Gastroesophageal sphincter (tissue), 4 donors: ENCODE measurements around the gene MAN2B2. TPM values are rescaled to one million over a fixed set of nuclear protein-coding genes. Genes with fewer than 3 reads are reported as not detected.

Experiments
- ATAC-seq: fragments of 150-250 bp; one replicate; pipeline ENCODE4 v1.9.1; 2016; ENCODE audit warnings: mild to moderate bottlenecking, moderate library complexity
- H3K27ac ChIP-seq, 4 donors: fragments of 200-600 bp; sonication (generic) in 3 of 4; 1 replicate in 3 of 4; 2 replicates in 1 of 4; pipeline ENCODE4 v1.5.1; 2016 to 2019
- H3K27me3 ChIP-seq: fragments of 200-600 bp; sonication (generic); one replicate; pipeline ENCODE4 v1.5.1; 2019
- H3K36me3 ChIP-seq, 2 donors: fragments of 200-600 bp; sonication (generic); one replicate each; pipeline ENCODE4 v1.5.1; 2019; ENCODE audit warnings: control low read depth in 1 of 2
- H3K4me1 ChIP-seq, 3 donors: fragments of 200-600 bp; sonication (generic); 1 replicate in 2 of 3; 2 replicates in 1 of 3; pipeline ENCODE4 v1.5.1; 2016 to 2019; ENCODE audit warnings: control low read depth in 2 of 3
- H3K4me3 ChIP-seq, 2 donors: fragments of 200-600 bp; sonication (generic); one replicate each; pipeline ENCODE4 v1.5.1; 2019; ENCODE audit warnings: mild to moderate bottlenecking in 1 of 2, moderate library complexity in 1 of 2
- H3K9me3 ChIP-seq, 3 donors: fragments of 200-600 bp; sonication (generic); one replicate each; pipeline ENCODE4 v1.5.1; 2017 to 2019; ENCODE audit warnings: control low read depth in 2 of 3
- CTCF ChIP-seq, 4 experiments: fragments of 200-600 bp in 2 of 4; fragments of 450-650 bp in 2 of 4; sonication (generic) in 1 of 4; IDR thresholded peaks; one replicate each; pipeline ENCODE4 v1.5.1; 2017 to 2019; ENCODE audit warnings: antibody characterized with exemption in 4 of 4, mild to moderate bottlenecking in 2 of 4, moderate library complexity in 2 of 4
- EP300 ChIP-seq: sonication (generic); formaldehyde crosslinking; IDR thresholded peaks from one replicate; pipeline ENCODE4 v1.6.1; 2017; ENCODE audit warnings: antibody characterized with exemption, mild to moderate bottlenecking
- POLR2A ChIP-seq, 2 donors: fragments of 450-650 bp; IDR thresholded peaks; one replicate each; pipeline ENCODE4 v1.6.1; 2017; ENCODE audit warnings: antibody characterized with exemption in 2 of 2, mild to moderate bottlenecking in 2 of 2, moderate library complexity in 1 of 2
- POLR2AphosphoS5 ChIP-seq: sonication (generic); formaldehyde crosslinking; IDR thresholded peaks from one replicate; pipeline ENCODE4 v1.6.1; 2017; ENCODE audit warnings: antibody characterized with exemption
- WGBS, 2 donors: methylation state at CpG; one replicate each; pipeline ENCODE4 v1.1.5; 2018; ENCODE audit warnings: low coverage in 1 of 2; 5-methylcytosine and 5-hydroxymethylcytosine counted together
- total RNA-seq, 4 donors: library from RNA; depleted of rRNA; stranded (reverse); fragments of >200 nt; gene quantifications; one replicate each; pipeline ENCODE4 v1.1.0, GENCODE V29; 2016

MAN2B2 gene
- total RNA-seq, 4 donors from 2014 or later = 20.3 to 39.3 (median 34.3) TPM

DNA sequence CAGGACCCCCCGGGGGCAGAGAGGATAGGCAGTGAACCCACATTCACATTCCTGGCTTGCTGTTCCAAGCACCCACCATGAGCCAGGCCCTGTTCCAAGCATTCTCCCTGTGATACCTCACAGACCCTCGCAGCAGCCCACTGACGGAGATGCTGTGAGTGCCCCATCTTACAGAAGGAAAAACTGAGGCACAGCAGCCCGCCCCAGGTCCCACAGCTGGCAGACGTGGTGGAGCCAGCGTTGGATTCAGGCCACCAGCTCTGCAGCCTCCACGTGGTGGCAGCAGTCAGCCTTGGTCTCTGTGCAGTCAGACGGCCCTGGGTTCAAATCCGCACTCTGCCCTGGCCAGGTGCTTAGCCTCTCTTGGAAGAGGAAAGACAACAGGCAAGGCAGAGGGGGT, 16.8 kb downstream of the MAN2B2 start:
- H3K4me1 ChIP-seq = no peaks in the 10 kb centered on the region
- no peaks in the 10 kb centered on the region for H3K27me3 ChIP-seq
- no peak overlapping the region for H3K4me3 ChIP-seq
- no peak overlapping the region for H3K27ac ChIP-seq
- no peak for ATAC-seq
- H3K9me3 ChIP-seq = no peaks in the 10 kb centered on the region
- TF ChIP-seq EP300 (no peak), CTCF (IDR thresholded peaks at IDR 0.05) (no peak), POLR2A (IDR thresholded peaks at IDR 0.05) (no peak), POLR2AphosphoS5 (no peak)
- H3K36me3 ChIP-seq = peaks cover 0 to 95% of the 10 kb centered on the region in 2 donors
- 100% methylated on average over 1 of the region's 9 CpGs; no CpG with 5 or more reads in 1 of the 2 donors for WGBS, 2 donors

- TF ChIP-seq EP300 = no peak
- TF ChIP-seq CTCF (IDR thresholded peaks at IDR 0.05) = no peak
- TF ChIP-seq POLR2AphosphoS5 = no peak
- no peak for TF ChIP-seq POLR2A (IDR thresholded peaks at IDR 0.05)
- H3K4me1 ChIP-seq = no peaks in the 10 kb centered on the region
- peaks cover 0 to 95% of the 10 kb centered on the region in 2 donors for H3K36me3 ChIP-seq
- 80 to 95% methylated on average over 1 to 4 of the region's 16 CpGs for WGBS, 2 donors
- H3K9me3 ChIP-seq = no peaks in the 10 kb centered on the region
- H3K27me3 ChIP-seq = no peaks in the 10 kb centered on the region
- H3K27ac ChIP-seq = no peak overlapping the region
- H3K4me3 ChIP-seq = no peak overlapping the region
- ATAC-seq = no peak
Observed at GRCh38 chr4:6592804-6593563, 18.0 kb downstream of the MAN2B2 start.

DNA sequence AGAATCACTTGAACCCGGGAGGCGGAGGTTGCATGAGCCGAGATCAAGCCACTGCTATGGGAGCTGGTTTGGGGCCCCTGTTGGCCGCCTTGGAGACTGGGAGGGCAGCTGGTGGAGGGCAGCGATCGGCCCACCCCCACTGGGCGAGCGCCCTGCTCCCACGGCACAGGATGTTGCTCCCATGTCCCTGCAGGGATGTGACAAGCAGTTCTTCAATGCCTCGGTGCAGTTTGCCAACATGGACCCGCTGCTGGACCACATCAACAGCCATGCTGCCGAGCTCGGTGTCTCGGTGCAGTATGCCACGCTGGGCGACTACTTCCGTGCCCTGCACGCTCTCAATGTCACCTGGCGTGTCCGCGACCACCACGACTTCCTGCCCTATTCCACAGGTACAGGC, 19.4 kb downstream of the MAN2B2 start:
- no peaks in the 10 kb centered on the region for H3K9me3 ChIP-seq
- WGBS, 2 donors = 100% methylated on average over 6 of the region's 22 CpGs; no CpG with 5 or more reads in 1 of the 2 donors
- no peaks in the 10 kb centered on the region for H3K4me1 ChIP-seq
- H3K27me3 ChIP-seq = no peaks in the 10 kb centered on the region
- H3K36me3 ChIP-seq = peaks cover 0 to 95% of the 10 kb centered on the region in 2 donors
- TF ChIP-seq EP300 (no peak), CTCF (IDR thresholded peaks at IDR 0.05) (no peak), POLR2AphosphoS5 (no peak), POLR2A (IDR thresholded peaks at IDR 0.05) (no peak)
- H3K27ac ChIP-seq = no peak overlapping the region
- no peak overlapping the region for H3K4me3 ChIP-seq
- ATAC-seq = no peak

- 92 to 100% methylated on average over 1 to 2 of the region's 7 CpGs for WGBS, 2 donors
- Histone ChIP-seq H3K9me3 (no peaks in the 10 kb centered on the region), H3K36me3 (peaks cover 0 to 94% of the 10 kb centered on the region in 2 donors), H3K27me3 (no peaks in the 10 kb centered on the region), H3K27ac (no peak overlapping the region), H3K4me1 (no peaks in the 10 kb centered on the region), H3K4me3 (no peak overlapping the region)
- no peak for ATAC-seq
- TF ChIP-seq CTCF (IDR thresholded peaks at IDR 0.05) (no peak), EP300 (no peak), POLR2A (IDR thresholded peaks at IDR 0.05) (no peak), POLR2AphosphoS5 (no peak)
Observed at GRCh38 chr4:6594826-6595355, 19.9 kb downstream of the MAN2B2 start.
